Type B pancreatic cell (in vitro differentiated cells): ENCODE results near the gene GPS1. TPM values are rescaled to one million over a fixed set of nuclear protein-coding genes. Genes with fewer than 3 reads are reported as not detected.

Experiments used
- DNase-seq: peaks from one replicate; pipeline ENCODE4 v3.0.0; 2021; ENCODE audit warnings: mixed read lengths; ENCODE audit not compliant: unreplicated experiment; ENCODE audit errors: extremely low spot score
- H3K27ac Mint-ChIP-seq: 2 replicates; pipeline ENCODE4 v1.8.0; 2021; ENCODE audit warnings: mild to moderate bottlenecking, mixed read lengths
- H3K27me3 Mint-ChIP-seq: 2 replicates; pipeline ENCODE4 v1.8.0; 2021; ENCODE audit warnings: mixed read lengths
- H3K36me3 Mint-ChIP-seq: 2 replicates; pipeline ENCODE4 v1.8.0; 2021; ENCODE audit warnings: mixed read lengths
- H3K4me1 Mint-ChIP-seq: one replicate; pipeline ENCODE4 v1.8.0; 2021; ENCODE audit warnings: mixed read lengths; ENCODE audit not compliant: unreplicated experiment
- H3K4me3 Mint-ChIP-seq: 2 replicates; pipeline ENCODE4 v1.8.0; 2021; ENCODE audit warnings: mild to moderate bottlenecking, mixed read lengths
- H3K9me3 Mint-ChIP-seq: 2 replicates; pipeline ENCODE4 v1.8.0; 2021; ENCODE audit warnings: mixed read lengths
- CTCF ChIP-seq: fragments of 200-600 bp; sonication (generic); conservative IDR thresholded peaks from 2 replicates; pipeline ENCODE4 v1.5.0; 2021; ENCODE audit warnings: antibody characterized with exemption, mild to moderate bottlenecking
- total RNA-seq: library from RNA; stranded (reverse); gene quantifications from 2 replicates; pipeline ENCODE4 v1.2.1, GENCODE V29; 2021; ENCODE audit warnings: low replicate concordance

The GPS1 gene
- total RNA-seq, 1 donor from 2014 or later = 111 TPM

DNA sequence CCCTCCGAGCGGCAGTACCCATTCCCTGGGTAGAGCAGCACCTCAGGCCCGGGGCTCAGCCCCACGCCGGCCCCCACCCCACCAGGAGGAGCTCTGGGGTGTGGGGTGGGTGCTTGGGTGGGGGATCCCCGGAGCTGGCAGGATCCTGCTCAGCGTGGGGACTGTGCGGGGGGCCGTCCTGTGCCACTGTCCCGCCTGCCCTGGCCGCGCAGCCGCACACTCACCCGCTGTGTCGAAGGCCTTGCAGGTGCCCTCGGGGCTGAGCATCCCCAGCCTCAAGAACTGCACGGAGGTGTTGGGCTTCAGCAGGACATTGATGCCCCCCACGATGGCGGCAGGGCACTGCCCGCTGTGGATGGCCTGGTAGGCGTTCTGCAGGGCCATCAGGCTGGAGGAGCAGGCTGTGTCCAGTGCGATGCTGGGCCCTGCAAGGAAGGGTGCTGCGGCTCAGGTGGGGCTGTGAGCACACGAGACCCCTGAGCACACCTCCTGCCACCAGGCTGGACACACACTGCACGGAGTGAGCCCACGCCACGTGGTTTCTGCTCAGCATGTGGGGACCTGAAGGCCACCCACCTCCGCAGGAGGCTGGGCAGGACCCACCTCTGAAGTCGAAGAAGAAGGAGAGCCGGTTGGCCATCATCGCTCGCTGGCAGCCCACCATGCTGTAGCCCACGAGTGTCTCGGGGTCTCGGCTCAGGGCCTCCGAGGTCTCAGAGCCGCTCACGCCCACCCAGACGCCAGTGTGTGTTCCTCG is 41.5 kb downstream of the GPS1 start:
- Mint-ChIP-seq H3K27ac (no peak overlapping the region), H3K9me3 (no peaks in the 10 kb centered on the region), H3K4me1 (no peaks in the 10 kb centered on the region), H3K4me3 (no peak overlapping the region), H3K27me3 (no peaks in the 10 kb centered on the region), H3K36me3 (no peaks in the 10 kb centered on the region)
- TF ChIP-seq CTCF = no peak
- no peak for DNase-seq

- H3K36me3 Mint-ChIP-seq = no peaks in the 10 kb centered on the region
- H3K4me1 Mint-ChIP-seq = no peaks in the 10 kb centered on the region
- DNase-seq = no peak
- H3K27ac Mint-ChIP-seq = peak overlapping the region; percentile 75
- no peaks in the 10 kb centered on the region for H3K9me3 Mint-ChIP-seq
- H3K4me3 Mint-ChIP-seq = peak overlapping the region; percentile 82
- no peak for TF ChIP-seq CTCF
- no peaks in the 10 kb centered on the region for H3K27me3 Mint-ChIP-seq
Measured at GRCh38 chr17:82094931-82095776, 43.5 kb downstream of the GPS1 start.

DNA sequence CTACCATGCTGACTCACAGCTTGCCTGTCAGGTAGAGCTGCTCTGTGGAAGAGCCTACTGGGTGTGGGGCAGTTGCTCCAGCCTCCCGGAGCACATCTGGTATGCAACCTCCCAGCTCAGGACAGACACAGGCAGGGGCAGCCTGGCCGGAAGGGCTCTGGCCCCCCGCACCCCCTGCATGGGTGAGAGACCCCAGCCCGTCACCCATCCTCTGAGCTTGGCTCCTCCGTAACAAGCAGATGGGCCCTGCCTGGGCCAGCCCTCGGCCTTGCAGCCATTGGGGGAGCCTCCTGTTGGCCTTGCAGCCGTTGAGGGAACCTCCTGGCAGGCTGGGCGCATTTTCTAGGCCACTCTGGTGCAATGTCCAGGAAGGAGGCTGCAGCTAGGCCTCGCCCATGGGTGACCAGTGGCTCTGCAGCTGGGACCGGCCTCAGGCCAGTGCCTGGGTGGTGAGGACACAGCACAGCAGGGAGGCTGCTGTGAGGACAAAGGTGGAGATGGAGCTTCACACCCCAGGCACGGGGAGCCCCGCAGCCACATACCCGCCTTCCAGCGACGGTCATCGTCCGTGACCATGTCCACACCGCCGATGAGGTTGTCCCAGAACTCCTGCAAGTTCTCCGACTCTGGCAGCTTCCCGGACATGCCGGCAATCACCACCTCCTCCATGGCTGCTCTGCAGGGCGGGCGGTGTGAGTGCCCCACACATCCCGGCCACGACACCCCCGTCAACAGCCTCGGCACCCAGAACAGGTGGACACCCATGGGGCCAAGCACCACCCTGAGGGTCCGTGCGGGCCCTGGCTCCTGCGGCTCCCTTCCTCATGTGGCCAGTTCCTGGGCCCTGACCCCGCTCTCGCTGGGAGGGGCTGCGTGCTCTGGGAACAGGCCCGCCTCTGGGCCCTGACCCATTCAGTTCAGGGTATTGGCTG is 44.3 kb downstream of the GPS1 start:
- H3K27ac Mint-ChIP-seq = peak overlapping the region; percentile 75
- H3K9me3 Mint-ChIP-seq = no peaks in the 10 kb centered on the region
- H3K27me3 Mint-ChIP-seq = no peaks in the 10 kb centered on the region
- TF ChIP-seq CTCF = no peak
- H3K4me3 Mint-ChIP-seq = peak overlapping the region; percentile 82
- DNase-seq = no peak
- H3K4me1 Mint-ChIP-seq = no peaks in the 10 kb centered on the region
- no peaks in the 10 kb centered on the region for H3K36me3 Mint-ChIP-seq

DNA sequence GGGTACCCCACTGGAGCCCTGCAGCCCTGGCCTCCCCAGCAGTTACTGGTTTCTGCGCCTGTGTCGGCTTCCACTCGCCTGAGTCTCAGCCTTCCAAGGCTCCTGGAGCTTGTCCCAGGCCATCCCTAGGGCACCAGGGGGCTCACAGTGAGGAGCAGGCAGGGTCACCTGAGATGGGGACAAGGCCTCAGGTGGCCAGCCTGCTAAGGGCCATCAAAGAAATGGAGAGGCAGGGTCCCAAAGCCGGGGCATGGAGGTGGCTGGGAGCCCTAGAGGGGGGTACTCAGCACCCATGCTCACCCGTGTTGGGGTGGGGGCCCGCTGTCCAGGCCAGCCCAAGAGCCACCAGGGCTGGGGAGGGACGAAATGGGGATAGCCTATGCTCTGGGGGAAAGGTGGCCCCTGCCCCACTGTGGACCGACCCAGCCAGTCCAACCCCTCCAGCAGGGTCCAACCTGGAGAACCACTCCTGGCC is 45.0 kb downstream of the GPS1 start:
- H3K27me3 Mint-ChIP-seq = no peaks in the 10 kb centered on the region
- H3K4me3 Mint-ChIP-seq = peak overlapping the region; percentile 82
- H3K27ac Mint-ChIP-seq = peak overlapping the region; percentile 23
- DNase-seq = no peak
- no peaks in the 10 kb centered on the region for H3K36me3 Mint-ChIP-seq
- no peaks in the 10 kb centered on the region for H3K9me3 Mint-ChIP-seq
- H3K4me1 Mint-ChIP-seq = no peaks in the 10 kb centered on the region
- no peak for TF ChIP-seq CTCF

- Mint-ChIP-seq H3K27ac (peak overlapping the region; percentile 23), H3K4me3 (peak overlapping the region; percentile 82), H3K36me3 (no peaks in the 10 kb centered on the region), H3K27me3 (no peaks in the 10 kb centered on the region), H3K9me3 (no peaks in the 10 kb centered on the region), H3K4me1 (no peaks in the 10 kb centered on the region)
- TF ChIP-seq CTCF = no peak
- no peak for DNase-seq
Measured at GRCh38 chr17:82097184-82097918, 45.7 kb downstream of the GPS1 start.
